H1 (cell line): ENCODE measurements around the gene SLC25A21. TPM values are rescaled to one million over a fixed set of nuclear protein-coding genes. Genes with fewer than 3 reads are reported as not detected.

Source experiments
- NANOG ChIP-seq: IDR thresholded peaks from 2 replicates; pipeline ENCODE4 v1.6.1; 2011; ENCODE audit warnings: low read length, low read depth, mild to moderate bottlenecking, inconsistent platforms; ENCODE audit not compliant: insufficient read depth, poor library complexity, severe bottlenecking
- ZNF274 ChIP-seq: IDR thresholded peaks from 2 replicates; pipeline ENCODE4 v1.7.0; 2012; ENCODE audit warnings: low read length, borderline replicate concordance; ENCODE audit errors: extremely low read depth
- polyA plus RNA-seq, 7 experiments: library from polyadenylated mRNA; depleted of rRNA in 3 of 7; stranded (reverse) in 5 of 7; unstranded in 2 of 7; fragments of >200 nt in 5 of 7; fragments of 200-250 nt in 2 of 7; gene quantifications; 1 replicate in 5 of 7; 2 replicates in 1 of 7; 4 replicates in 1 of 7; pipeline versions ENCODE4 v1.2.1 to v1.2.3, GENCODE V29; 2011 to 2013; ENCODE audit warnings: missing spikeins in 2 of 7, mixed read lengths in 2 of 7
- total RNA-seq: library from RNA; stranded (reverse); fragmentation: NEBNext Ultra II Directional; extraction: Animal tissue kit (Norgen Biotek cat#: 25700); gene quantifications from 2 replicates; pipeline ENCODE4 v1.2.1, GENCODE V29; 2021

Gene SLC25A21
- total and polyA plus RNA-seq, 2 of the 8 experiments (the other 6 are each of a cell fraction or from before 2014, with no cell fraction given) = 6.9 to 15.7 TPM

- TF ChIP-seq ZNF274 (no peak), NANOG (no peak)
- TF ChIP-seq, all 59 proteins: peak for 0
Measured at GRCh38 chr14:37122919-37123639, 49.3 kb downstream of the SLC25A21 start (continued).
